ENCODE data around the gene SORCS2. TPM values are rescaled to one million over a fixed set of nuclear protein-coding genes. Genes with fewer than 3 reads are reported as not detected.

SORCS2 gene
- total RNA-seq, 1 experiment from 2014 or later = 0.06 TPM

DNA sequence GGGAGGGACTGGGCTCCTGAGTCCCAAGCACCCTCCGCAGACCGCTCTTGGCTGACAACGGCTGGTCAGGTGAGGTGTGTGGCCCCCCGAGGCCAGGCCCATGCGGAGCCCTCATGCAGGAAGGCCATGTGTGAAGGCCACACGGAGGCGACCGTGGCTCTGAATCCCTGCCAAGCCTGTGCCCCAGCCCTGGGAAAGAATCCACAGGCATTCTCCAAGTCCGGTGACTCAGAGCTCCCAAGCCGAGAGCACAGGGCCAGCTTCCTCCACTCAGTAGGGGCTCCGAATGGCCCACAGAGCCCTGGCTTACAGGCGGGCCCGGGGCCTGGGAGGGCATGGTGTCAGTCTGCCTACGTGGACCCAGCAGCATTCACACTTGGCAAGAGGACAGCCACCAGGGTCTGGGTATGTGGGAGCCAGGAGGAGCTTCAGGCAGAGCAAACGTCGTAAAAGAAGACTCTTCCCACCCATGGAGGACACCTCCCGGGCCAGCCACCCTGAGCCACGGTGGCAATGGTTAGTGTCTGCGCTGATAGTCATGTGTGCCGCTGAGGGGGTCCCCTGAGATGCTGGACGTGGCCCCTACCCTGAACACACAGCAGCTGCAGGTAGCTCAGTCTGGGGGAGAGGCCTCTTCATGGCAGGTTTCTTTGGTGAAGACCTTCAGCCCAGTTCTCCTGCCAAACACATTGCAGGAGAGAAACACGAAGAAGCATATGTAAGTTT is 136.7 kb downstream of the SORCS2 start:
- POLR2A ChIA-PET (ENCODE audit: low non-redundant PET) = no interaction called here
- no peak for DNase-seq (ENCODE audit: low spot score)

DNA sequence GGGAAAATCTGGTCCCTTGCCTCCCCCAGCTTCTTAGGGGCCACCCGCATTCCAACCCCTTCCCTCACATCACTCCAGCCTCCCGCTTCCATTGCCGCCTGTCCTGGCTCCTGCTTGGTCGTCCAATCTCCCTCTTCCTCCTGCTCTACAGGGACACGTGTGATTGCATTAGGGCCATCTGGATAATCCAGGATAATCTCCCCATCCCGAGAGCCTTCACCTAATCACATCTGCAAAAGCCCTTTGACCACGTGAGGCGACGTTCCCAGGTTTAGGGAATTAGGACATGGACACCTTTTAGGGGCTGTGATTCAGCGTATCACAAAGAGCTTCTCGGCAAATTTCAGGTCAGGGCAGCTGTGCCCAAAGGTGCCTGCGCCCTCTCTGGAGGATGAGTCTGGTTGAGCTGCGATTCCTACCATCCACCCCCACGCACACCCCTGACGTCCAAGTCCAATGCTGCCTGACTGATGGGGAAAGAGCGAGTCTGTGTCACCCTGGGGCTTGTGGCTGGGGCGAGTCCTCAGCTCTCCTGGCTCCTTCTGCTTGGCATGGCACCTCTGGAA is 137.8 kb downstream of the SORCS2 start:
- Histone ChIP-seq H3K27ac (ENCODE audit: low read depth, low read length, poor library complexity, severe bottlenecking) (no peak overlapping the region), H3K9me3 (ENCODE audit: low read depth, low read length, poor library complexity, severe bottlenecking) (no peaks in the 10 kb centered on the region), H3K36me3 (ENCODE audit: insufficient read depth, low read length, poor library complexity, severe bottlenecking) (no peaks in the 10 kb centered on the region), H3K4me1 (ENCODE audit: insufficient read depth, low read length, poor library complexity, severe bottlenecking) (no peaks in the 10 kb centered on the region), H3K27me3 (replicated peaks; ENCODE audit: insufficient read depth, low read depth, low read length, poor library complexity) (no peaks in the 10 kb centered on the region), H3K4me3 (ENCODE audit: low read depth, low read length, poor library complexity, severe bottlenecking) (no peak overlapping the region)
- no peak for TF ChIP-seq EZH2 (IDR thresholded peaks at IDR 0.05; ENCODE audit: borderline replicate concordance, low read depth, low read length, poor library complexity, severe bottlenecking)
- no peak for TF ChIP-seq CTCF (conservative IDR thresholded peaks at IDR 0.05; ENCODE audit: low read depth, low read length)
- DNase-seq (ENCODE audit: low spot score) = no peak
- POLR2A ChIA-PET (ENCODE audit: low non-redundant PET) = no interaction called here
- no TSS peak for BruUV-seq (replicated peaks)
- intact Hi-C loops (cut with micrococcal nuclease; ENCODE audit: unreplicated experiment) = no loop called here
- CTCF ChIA-PET = no interaction called here

More for the DNA sequence above, 136.7 kb downstream of the SORCS2 start:
- H3K9me3 ChIP-seq (ENCODE audit: low read depth, low read length, poor library complexity, severe bottlenecking) = no peaks in the 10 kb centered on the region
- intact Hi-C loops (cut with micrococcal nuclease; ENCODE audit: unreplicated experiment) = no loop called here
- no peaks in the 10 kb centered on the region for H3K27me3 ChIP-seq (replicated peaks; ENCODE audit: insufficient read depth, low read depth, low read length, poor library complexity)
- TF ChIP-seq CTCF (conservative IDR thresholded peaks at IDR 0.05; ENCODE audit: low read depth, low read length) (no peak), EZH2 (IDR thresholded peaks at IDR 0.05; ENCODE audit: borderline replicate concordance, low read depth, low read length, poor library complexity, severe bottlenecking) (no peak)
- CTCF ChIA-PET = no interaction called here
- no TSS peak for BruUV-seq (replicated peaks)
- H3K36me3 ChIP-seq (ENCODE audit: insufficient read depth, low read length, poor library complexity, severe bottlenecking) = no peaks in the 10 kb centered on the region
- H3K4me3 ChIP-seq (ENCODE audit: low read depth, low read length, poor library complexity, severe bottlenecking) = no peak overlapping the region
- no peaks in the 10 kb centered on the region for H3K4me1 ChIP-seq (ENCODE audit: insufficient read depth, low read length, poor library complexity, severe bottlenecking)
- H3K27ac ChIP-seq (ENCODE audit: low read depth, low read length, poor library complexity, severe bottlenecking) = no peak overlapping the region

DNA sequence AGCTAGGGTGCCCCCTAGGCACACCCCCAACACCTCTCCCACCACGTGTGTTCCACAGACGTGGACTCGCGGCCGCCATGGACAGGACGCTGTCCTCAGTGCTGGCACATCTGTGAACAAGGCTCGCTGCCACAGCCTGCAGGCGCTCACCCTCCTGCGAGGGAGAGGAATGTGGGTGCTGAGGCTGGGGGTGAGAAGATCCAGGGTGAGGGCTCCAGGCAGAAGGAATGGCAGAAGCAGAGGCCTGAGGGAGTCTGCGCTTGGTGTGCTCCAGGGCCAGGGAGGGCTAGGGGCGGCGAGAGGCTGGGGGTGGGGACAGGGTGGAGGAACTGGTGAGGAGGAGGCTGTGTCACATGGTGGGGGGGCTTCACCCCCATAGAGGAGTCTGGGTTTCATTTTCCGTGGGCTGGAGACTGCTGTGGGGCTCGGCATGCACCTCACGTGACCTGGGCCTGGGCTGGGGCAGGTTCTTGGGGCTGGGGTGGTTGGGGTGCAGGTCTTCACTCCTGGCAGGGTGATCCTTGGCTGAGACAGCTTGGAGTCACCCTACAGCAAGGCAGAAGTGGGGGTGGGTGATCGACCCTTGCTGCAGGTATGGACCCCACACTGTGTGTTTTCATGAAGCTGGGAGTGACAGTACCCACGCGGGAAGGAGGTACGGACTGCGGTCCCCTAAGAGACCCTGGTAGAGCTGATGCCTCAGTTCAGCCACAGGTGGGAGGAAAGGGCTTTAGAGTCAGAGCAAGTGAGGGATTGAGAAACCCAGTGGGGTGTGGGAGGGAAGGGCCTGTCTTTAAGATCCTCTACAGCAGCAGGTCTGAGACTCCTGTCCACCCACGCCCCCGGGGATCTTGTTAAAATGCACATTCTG is 138.7 kb downstream of the SORCS2 start:
- intact Hi-C loops (cut with micrococcal nuclease; ENCODE audit: unreplicated experiment) = no loop called here
- BruUV-seq (replicated peaks) = no TSS peak
- H3K4me3 ChIP-seq (ENCODE audit: low read depth, low read length, poor library complexity, severe bottlenecking) = no peak overlapping the region
- ChIA-PET POLR2A (ENCODE audit: low non-redundant PET) (no interaction called here), CTCF (no interaction called here)
- no peaks in the 10 kb centered on the region for H3K4me1 ChIP-seq (ENCODE audit: insufficient read depth, low read length, poor library complexity, severe bottlenecking)
- no peak for TF ChIP-seq EZH2 (IDR thresholded peaks at IDR 0.05; ENCODE audit: borderline replicate concordance, low read depth, low read length, poor library complexity, severe bottlenecking)
- no peak for TF ChIP-seq CTCF (conservative IDR thresholded peaks at IDR 0.05; ENCODE audit: low read depth, low read length)
- H3K27ac ChIP-seq (ENCODE audit: low read depth, low read length, poor library complexity, severe bottlenecking) = no peak overlapping the region
- H3K9me3 ChIP-seq (ENCODE audit: low read depth, low read length, poor library complexity, severe bottlenecking) = no peaks in the 10 kb centered on the region
- no peak for DNase-seq (ENCODE audit: low spot score)
- H3K36me3 ChIP-seq (ENCODE audit: insufficient read depth, low read length, poor library complexity, severe bottlenecking) = no peaks in the 10 kb centered on the region
- H3K27me3 ChIP-seq (replicated peaks; ENCODE audit: insufficient read depth, low read depth, low read length, poor library complexity) = no peaks in the 10 kb centered on the region

All from A673 (cell line).